ENCODE data around the gene ALDH1A1. TPM values are rescaled to one million over a fixed set of nuclear protein-coding genes. Genes with fewer than 3 reads are reported as not detected.

The ALDH1A1 gene
- total RNA-seq, 1 experiment from 2014 or later: not detected

- no peak overlapping the region for H2AFZ ChIP-seq (ENCODE audit: low read length)
- H3K36me3 ChIP-seq (ENCODE audit: low read depth, low read length): no peaks in the 10 kb centered on the region
- intact Hi-C loops (cut with micrococcal nuclease): no loop called here
- H3K4me1 ChIP-seq (ENCODE audit: insufficient read depth, low read length): no peaks in the 10 kb centered on the region
- H3K79me2 ChIP-seq (ENCODE audit: low read length): no peaks in the 10 kb centered on the region
- H3K27me3 ChIP-seq (ENCODE audit: low read length): peaks cover 41% of the 10 kb centered on the region
- H3F3A ChIP-seq (ENCODE audit: low read length, unreplicated experiment): no peaks in the 10 kb centered on the region
- no peak overlapping the region for H3K4me2 ChIP-seq (ENCODE audit: low read length)
- ChIA-PET POLR2A (ENCODE audit: unreplicated experiment) (no interaction called here), CTCF (no interaction called here)
- no peak overlapping the region for H3K9ac ChIP-seq (ENCODE audit: low read length)
- no peaks in the 10 kb centered on the region for H4K20me1 ChIP-seq (ENCODE audit: low read length)
- ATAC-seq (no peak), DNase-seq (no peak)
- H3K27ac ChIP-seq (ENCODE audit: low read length): no peak overlapping the region
- no peak overlapping the region for H3K4me3 ChIP-seq (ENCODE audit: low read length)
- no TSS peak for BruUV-seq (replicated peaks)
- TF ChIP-seq EZH2 (IDR thresholded peaks at IDR 0.05; ENCODE audit: low read length, unreplicated experiment) (no peak), CTCF (conservative IDR thresholded peaks at IDR 0.05; ENCODE audit: low read depth, low read length) (no peak), EZH2phosphoT487 (IDR thresholded peaks at IDR 0.05; ENCODE audit: borderline replicate concordance, low read length) (no peak)
- H3K9me2 ChIP-seq (replicated peaks; ENCODE audit: low read length): no peaks in the 10 kb centered on the region
- H3K9me3 ChIP-seq (ENCODE audit: low read length): no peaks in the 10 kb centered on the region
Observed at GRCh38 chr9:72929542-72929941, 23.3 kb downstream of the ALDH1A1 start.

- intact Hi-C loops (cut with micrococcal nuclease): no loop called here
- H3K4me2 ChIP-seq (ENCODE audit: low read length): no peak overlapping the region
- no peaks in the 10 kb centered on the region for H3K9me3 ChIP-seq (ENCODE audit: low read length)
- no peaks in the 10 kb centered on the region for H3K9me2 ChIP-seq (replicated peaks; ENCODE audit: low read length)
- DNase-seq (no peak), ATAC-seq (no peak)
- H2AFZ ChIP-seq (ENCODE audit: low read length): no peak overlapping the region
- H4K20me1 ChIP-seq (ENCODE audit: low read length): no peaks in the 10 kb centered on the region
- no TSS peak for BruUV-seq (replicated peaks)
- TF ChIP-seq EZH2phosphoT487 (IDR thresholded peaks at IDR 0.05; ENCODE audit: borderline replicate concordance, low read length): no peak
- no peak for TF ChIP-seq CTCF (conservative IDR thresholded peaks at IDR 0.05; ENCODE audit: low read depth, low read length)
- TF ChIP-seq EZH2 (IDR thresholded peaks at IDR 0.05; ENCODE audit: low read length, unreplicated experiment): no peak
- no peaks in the 10 kb centered on the region for H3K4me1 ChIP-seq (ENCODE audit: insufficient read depth, low read length)
- no peak overlapping the region for H3K4me3 ChIP-seq (ENCODE audit: low read length)
- H3K27ac ChIP-seq (ENCODE audit: low read length): no peak overlapping the region
- no peaks in the 10 kb centered on the region for H3K79me2 ChIP-seq (ENCODE audit: low read length)
- no peaks in the 10 kb centered on the region for H3F3A ChIP-seq (ENCODE audit: low read length, unreplicated experiment)
- no peaks in the 10 kb centered on the region for H3K36me3 ChIP-seq (ENCODE audit: low read depth, low read length)
- ChIA-PET POLR2A (ENCODE audit: unreplicated experiment) (no interaction called here), CTCF (no interaction called here)
- no peak overlapping the region for H3K9ac ChIP-seq (ENCODE audit: low read length)
- peaks cover 41% of the 10 kb centered on the region for H3K27me3 ChIP-seq (ENCODE audit: low read length)
Observed at GRCh38 chr9:72928042-72928507, 24.8 kb downstream of the ALDH1A1 start.

- Histone ChIP-seq H3F3A (ENCODE audit: low read length, unreplicated experiment) (no peaks in the 10 kb centered on the region), H2AFZ (ENCODE audit: low read length) (no peak overlapping the region), H3K9ac (ENCODE audit: low read length) (no peak overlapping the region), H3K9me3 (ENCODE audit: low read length) (no peaks in the 10 kb centered on the region), H3K27ac (ENCODE audit: low read length) (no peak overlapping the region), H3K9me2 (replicated peaks; ENCODE audit: low read length) (no peaks in the 10 kb centered on the region), H3K79me2 (ENCODE audit: low read length) (no peaks in the 10 kb centered on the region), H3K4me2 (ENCODE audit: low read length) (no peak overlapping the region), H4K20me1 (ENCODE audit: low read length) (no peaks in the 10 kb centered on the region), H3K4me3 (ENCODE audit: low read length) (no peak overlapping the region), H3K36me3 (ENCODE audit: low read depth, low read length) (no peaks in the 10 kb centered on the region), H3K4me1 (ENCODE audit: insufficient read depth, low read length) (no peaks in the 10 kb centered on the region), H3K27me3 (ENCODE audit: low read length) (peaks cover 34% of the 10 kb centered on the region)
- TF ChIP-seq CTCF (conservative IDR thresholded peaks at IDR 0.05; ENCODE audit: low read depth, low read length) (no peak), EZH2 (IDR thresholded peaks at IDR 0.05; ENCODE audit: low read length, unreplicated experiment) (no peak), EZH2phosphoT487 (IDR thresholded peaks at IDR 0.05; ENCODE audit: borderline replicate concordance, low read length) (no peak)
- CTCF ChIA-PET: no interaction called here
- intact Hi-C loops (cut with micrococcal nuclease): no loop called here
- no peak for DNase-seq
- POLR2A ChIA-PET (ENCODE audit: unreplicated experiment): no interaction called here
- ATAC-seq: no peak
- no TSS peak for BruUV-seq (replicated peaks)
Observed at GRCh38 chr9:72926506-72926905, 26.3 kb downstream of the ALDH1A1 start.

All from PC-3 (cell line).